GM21717 (cell line): Measurements from ENCODE around the gene TST.

Experiments
- ATAC-seq: cut with Tn5 transposase; IDR thresholded peaks from one replicate; pipeline ENCODE4 v1.9.1; 2021; ENCODE audit warnings: mild to moderate bottlenecking, moderate library complexity; ENCODE audit not compliant: unreplicated experiment

The TST gene

DNA sequence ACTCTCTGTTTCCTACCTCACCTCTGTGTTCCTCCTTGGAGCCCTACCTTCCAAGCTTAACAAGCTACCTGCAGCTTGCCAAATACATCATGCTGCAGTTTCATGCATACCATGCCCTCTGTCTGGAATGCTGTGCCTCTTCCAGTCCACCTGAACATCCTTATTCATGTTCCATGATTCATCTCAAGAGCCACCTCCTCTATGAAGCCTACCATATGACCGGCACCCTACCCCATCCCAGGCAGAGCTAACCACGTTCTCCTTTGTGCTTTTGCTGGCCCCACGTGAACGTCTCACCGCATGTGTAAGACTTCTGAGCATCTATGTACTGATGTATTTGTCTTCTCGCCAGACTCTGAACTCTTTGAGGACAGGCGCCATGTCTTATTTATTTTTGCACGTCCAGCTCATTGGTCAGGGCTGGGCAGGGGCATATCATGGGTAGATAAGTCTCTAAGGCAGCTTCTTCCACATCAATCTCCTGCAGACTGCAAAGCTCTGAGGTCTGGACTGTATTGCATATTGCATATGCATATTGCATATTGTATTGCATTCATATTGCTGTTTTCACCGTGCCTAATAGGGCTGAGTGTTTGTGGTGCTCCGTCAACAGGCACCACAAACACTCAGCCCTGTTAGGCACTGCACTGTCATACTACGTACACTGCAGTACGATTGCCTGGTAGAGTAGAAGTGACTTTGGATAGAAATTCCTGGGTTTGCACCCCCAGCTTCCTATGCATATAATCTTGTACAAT, 31.0 kb downstream of the TST start:
- no peak for ATAC-seq

DNA sequence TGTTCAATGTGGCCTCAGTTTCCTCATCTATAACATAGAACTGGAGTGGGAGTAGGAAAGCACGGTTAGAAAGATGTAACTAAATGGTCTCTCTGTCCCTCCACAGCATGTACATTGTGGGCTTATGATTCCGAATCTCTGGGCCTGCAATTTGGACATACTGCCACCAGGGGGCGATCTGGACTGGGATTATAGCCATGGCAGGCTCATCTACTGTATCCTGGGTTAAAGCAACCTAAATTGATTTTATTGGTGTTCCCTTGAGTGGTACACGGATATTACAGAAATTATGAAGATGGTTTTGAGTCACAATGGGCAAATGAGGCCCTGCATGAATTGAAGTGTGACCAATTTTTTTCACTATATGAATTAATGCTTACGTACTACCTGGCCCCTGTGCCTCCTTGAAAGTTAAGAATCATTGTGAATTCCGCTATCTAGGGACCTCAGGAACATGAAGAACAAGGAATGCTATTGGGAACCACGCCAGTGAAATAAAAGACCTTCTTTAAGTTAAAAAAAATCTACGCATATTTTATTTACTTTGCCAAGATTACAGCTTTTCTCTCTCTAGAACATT, 32.9 kb downstream of the TST start:
- ATAC-seq: no peak

DNA sequence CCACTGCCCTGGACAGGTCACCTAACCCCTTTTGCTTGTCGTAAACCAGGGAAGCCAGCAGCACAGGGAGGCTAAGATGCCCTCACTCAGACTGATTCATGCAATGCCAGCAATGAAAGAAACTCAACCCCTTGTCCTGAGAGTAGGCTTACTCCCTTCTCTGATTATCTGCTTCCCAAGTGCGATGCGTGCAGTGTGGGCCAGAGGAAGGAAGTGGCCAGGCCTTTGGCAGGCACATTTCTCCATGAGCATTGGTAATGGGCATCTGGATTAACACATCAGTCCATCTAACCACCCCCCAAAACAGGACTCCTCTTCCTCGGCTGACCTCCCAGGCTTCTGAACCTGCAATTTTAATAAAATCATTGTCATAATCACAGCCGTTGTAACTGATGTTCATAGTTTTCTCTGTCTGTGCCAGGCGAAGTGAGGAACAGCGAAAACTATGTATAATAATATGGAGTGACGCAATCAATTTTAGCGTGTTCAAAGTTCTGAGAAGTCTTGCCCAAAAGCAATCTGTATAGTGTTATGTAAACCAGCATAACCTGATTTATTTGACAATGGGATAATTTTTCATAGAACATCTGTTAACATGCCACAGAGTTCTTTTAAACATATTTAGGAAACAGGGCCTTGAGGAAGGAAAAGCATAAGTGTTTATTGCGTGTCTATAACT, 33.9 kb downstream of the TST start:
- ATAC-seq: no peak

DNA sequence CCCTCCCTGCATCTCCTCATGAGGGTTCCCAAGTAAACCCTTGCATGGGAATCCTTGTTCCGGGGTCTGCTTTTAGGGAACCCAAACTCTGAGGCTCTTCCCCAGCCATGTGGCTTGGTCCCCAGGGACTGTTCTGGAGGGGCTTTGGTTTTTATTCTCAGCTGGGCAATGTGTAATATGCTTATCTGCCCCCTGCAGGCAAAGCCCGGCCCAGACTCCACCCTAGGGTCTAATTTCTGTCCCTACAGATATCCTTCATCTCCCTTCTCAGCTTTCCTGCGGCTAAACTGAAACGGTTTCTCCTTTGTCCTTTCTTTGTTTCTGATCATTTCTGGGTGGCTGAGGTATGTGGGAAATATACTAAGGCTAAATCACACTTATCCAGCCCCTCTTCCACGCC, 37.1 kb downstream of the TST start:
- ATAC-seq: no peak

DNA sequence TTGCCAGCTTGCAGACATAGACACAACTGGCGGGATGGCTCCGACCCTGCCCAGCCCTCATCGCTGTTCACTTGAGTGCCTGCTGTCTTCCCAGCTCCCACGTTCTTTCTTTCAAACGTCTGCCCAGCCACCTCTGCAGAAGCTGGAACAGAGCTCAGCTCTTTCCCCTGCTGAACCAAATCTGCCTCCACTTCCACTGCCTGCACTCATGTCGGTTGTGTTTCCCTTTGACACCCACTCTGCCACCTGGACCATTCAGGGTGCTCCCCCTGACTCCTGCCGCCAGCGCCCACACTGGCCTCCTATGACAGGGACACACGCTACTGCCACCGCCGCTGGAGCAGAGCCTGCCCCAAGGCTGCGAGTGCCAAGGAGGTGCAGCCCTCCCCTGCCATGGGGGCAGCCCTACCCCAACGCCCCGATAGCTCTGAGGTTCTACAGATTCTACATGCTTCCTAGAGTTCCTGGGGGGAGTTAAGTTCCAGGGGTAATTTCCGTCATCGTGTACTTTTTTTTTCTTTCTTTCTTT, 37.9 kb downstream of the TST start:
- no peak for ATAC-seq

DNA sequence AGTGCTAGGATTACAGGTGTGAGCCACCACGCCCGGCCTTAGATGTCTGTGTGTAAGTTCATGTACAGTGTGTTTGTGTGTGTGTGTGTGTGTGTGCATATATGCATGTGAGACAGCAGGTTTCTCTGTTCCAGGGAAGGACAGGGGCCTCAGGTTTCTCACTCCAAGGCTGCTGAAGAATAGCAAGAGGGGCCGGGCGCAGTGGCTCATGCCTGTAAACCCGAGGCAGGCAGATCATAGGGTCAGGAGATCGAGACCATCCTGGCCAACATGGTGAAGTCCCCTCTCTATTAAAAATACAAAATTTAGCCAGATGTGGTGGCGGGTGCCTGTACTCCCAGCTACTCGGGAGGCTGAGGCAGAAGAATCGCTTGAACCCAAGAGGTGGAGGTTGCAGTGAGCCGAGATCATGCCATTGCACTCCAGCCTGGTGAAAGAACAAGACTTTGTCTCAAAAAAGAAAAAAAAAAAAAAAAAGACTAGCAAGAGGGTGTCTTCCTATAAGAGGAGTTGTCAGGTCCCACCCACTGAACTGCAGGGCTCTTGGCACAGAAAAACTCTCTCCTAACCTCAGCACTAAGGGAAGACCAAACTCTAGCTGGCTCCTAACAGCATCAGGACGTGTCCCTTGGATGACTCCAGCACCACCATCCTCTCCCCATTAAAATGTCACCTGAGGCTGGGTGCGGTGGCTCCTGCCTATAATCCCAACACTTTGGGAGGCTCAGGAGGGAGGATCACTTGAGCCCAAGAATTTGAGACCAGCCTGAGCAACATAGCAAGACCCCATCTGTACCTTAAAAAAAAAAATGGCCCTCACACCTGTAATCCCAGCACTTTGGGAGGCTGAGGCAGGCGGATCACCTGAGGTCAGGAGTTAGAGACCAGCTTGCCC, 40.0 kb downstream of the TST start:
- no peak for ATAC-seq

DNA sequence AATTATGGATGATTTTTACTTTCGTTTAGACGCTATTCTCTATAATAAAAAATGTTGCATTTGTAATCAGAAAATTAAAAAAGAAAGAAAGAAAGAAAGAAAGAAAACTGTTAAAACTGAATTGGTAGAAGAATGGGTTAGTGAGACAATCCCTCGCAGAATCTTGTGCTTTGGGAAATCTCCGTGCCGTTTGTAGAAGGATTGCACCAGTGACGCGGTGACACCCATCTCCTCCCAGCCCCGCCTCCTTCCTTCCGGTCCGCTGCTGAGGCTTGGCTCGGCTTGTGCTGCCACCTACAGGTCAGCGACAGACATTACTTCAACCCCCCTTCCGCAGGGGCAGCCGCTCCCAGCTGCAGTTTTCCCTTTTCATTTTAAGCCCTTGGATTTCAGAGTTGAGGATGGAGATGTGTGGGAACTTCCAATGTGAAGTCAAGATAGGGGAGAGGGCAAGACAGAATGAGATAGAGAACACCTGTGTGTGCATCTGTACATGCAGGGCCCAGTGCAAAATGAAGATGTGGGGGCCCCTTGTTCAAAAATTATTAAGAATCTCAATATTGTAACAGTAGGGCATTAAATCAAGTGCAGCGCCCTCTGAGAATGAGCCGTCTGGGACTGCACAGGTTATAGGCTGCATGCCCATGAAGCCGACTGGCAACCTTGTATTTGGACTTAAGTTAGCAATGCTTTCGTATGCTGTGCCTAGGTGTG, 41.1 kb downstream of the TST start:
- ATAC-seq: peak; percentile 72

DNA sequence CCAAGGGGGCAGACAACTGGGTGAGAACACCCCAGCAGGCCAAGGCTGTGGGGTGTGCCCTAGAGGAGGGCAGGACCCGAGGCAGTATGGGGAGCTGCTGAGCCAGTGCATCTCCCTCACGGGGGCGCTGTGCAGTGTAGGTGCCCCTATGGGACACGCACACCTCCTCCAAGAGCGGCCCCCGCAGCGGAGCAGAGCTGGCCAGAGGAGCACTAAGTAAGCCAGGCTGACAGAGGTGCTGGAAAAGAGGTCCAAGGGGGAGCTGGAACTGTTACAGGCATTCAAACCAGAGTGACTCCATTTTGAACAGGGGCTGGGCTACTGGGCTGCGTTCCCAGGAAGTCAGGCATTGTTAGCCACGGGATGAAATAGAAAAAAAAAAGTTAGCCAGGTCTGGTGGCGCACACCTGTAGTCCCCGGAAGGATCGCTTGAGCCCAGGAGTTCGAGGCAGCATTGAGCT, 41.8 kb downstream of the TST start:
- no peak for ATAC-seq

DNA sequence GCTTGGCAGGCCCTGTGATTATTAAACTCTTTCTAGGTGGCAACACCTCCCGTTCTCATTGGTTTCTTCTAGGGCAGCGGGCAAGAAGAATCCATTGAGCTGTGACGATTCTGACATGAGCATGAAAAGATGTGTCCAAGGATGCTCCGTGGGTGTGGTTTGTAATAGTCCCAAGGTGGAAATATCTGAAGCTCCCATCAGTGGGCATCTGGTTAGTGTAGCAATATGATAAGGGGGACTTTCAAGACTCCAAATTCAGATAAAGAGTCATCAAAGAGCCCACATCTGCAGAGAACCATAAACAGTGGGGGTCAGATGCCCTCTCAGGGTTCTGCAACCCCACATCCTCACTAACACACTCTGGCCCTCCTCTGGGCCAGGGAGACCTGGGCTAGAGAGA, 42.6 kb downstream of the TST start:
- no peak for ATAC-seq

DNA sequence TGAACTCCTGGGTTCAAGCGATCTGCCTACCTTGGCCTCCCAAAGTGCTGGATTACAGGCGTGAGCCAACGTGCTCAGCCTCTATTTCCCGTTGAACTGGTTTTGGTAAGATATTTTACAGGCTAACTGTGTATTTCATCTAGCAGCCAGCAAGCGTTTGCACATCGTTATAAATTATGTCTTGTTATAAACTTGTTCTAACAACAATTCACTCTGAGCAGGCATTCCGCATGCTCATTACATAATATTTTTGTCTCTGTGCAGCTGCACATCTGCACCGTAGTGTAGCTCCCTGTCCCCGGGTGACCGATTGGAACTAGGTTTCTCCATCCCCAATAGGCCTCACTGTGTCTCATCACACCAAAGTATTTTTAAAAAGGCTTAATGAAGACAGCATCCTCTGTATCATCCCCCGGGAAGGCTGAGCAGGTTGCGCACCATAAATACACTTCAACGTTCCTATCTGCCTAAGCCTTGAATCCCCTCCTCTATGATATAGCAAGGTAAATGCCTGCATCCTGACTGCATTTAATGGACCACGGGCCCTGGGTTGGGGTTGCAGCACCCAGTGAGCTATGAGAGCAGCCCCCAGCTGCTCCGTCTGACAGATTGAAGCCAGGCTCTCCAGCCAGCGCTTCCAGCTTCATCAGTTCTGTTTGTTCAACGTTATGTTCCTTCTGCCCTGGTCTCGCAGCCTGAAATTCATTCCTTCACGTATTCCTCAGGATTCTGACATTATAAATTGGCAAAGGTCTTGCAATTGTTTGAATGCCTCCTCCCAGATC, 47.7 kb downstream of the TST start:
- no peak for ATAC-seq

DNA sequence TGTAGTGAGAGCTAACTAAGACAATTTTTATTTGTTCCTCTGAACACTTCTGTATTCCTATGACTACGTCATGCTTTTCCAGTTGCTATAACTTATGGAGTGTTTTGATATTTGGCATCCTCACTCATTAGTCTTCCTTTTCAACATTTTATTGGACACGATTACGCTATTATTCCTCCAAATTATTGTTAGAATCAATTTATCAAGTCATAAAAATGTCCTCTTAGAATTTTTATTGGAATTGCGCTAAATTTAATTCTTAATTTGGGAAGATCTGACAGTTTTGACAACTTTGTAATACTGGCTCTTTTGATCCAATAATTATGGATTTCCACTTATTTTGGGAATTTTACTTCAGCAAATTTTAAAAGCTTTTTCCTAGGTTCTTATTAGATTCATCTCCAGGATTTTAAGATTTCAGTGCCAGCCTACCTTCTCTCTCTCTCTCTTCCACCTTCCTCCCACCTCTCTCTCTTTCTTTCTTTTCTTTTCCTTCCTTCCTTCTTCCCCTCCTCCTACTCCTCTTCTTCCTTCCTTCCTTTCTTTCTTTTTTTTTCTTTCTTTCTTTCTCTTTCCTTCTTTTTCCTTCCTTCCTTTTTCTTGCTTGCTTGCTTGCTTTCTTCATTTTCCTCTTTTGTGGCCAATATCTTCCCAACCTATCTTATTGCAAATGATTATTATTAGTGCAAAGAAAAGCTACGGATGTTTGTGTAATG, 50.8 kb downstream of the TST start:
- ATAC-seq: no peak

DNA sequence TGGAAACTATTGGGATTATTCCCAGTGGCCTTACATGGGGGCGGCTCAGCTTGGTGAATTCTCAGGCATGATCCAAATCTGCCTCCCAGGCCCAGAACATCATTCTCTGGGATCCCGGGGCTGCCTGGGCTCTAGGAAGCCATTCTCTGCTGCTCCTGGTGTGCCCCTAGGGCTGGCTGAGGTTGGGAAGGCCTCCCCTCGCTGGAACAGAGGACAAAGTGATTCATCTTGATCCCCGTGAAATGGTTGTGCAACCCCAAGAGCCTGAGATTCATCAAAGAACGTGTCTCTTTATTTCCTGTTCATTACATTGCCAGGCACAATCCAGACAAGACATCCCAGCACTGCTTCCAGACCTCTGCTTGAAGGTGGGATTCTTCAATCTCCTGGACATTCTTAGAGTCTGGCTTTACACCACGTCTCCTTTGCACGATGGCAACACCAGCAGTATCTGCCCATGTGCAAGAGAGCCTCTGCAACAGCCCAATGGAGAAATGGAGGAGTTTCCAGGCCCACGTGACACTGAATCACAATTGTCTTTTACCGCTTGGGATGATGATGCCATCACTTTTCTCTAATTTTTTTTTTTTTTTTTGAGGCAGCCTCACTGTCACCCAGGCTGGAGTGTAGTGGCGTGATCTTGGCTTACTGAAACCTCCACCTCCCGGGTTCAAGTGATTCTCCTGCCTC, 52.3 kb downstream of the TST start:
- no peak for ATAC-seq

DNA sequence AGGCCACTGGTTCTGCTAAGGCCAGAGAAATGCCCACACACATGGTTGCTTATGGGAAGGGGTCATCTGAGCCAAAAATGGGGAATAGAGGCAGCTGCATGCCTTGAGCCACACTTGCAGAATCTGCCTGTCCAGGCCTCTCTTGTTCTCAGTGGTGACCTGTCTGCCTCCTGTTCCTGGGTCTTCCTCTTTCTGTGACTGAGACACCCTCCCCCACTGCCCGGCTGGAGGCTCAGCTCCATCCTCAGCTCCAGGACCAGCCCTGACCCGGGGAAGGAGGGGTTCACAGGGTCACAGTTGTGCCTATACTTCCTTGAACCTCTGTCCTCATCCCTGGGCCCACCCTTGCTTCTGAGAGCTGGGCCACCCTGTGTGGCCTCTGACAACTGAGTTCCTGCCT, 53.6 kb downstream of the TST start:
- ATAC-seq: no peak

DNA sequence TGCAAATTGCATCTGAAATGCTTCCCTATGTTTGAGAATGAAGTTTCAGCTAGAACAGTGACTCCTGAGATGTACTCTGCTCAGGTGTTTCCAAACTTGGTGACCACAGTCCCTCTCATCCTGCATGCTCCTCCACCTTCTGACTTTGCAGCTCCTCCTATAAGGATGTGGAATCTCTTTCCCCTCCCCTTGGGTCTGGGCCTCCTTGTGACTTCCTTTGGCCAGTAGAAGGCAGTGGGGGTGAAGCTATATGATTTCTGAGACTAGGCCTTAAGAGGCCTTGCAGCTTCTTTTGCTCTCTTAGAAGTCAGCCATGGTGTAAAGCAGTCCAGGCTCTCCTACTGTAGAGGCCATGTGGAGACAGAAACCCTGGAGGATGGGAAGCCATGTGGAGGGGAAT, 55.1 kb downstream of the TST start:
- ATAC-seq: no peak

DNA sequence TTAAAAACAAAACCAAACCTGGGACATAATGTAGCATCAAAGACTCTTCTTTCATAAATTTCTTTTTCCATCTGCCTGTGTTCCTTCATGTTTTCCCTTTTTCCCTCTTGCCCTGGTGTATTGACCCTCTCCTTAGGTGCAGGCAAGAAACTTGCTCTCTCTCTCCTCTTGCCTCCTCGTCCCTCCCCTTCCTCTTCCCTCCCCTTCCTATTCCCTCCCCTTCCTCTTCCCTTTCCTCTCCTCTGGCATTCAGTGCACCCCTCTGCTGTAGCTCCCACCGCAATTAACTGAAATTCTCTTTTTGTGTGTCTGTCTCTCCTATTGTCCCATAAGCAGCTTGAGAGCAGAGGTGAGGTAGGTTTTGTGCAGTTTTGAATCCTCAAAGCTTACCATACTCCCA, 55.9 kb downstream of the TST start:
- ATAC-seq: no peak

DNA sequence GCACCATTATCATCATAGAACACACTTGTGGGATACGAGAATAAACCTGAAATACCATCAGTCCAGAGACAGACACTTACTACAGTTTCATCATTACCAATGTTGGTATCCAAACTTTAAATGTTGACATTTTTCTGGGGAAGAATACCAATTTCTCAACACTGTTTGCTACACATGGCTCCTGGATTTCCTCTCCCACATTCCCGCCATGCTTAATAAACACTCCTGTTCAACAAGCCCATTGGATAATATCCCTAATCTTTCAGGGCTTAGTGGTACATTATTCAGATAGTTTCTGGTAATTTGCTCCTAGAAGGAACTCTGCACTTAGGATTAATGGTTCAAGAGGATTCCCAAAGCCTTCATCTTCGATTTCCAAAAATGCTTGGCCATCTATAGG, 57.6 kb downstream of the TST start:
- ATAC-seq: no peak
